Kidney (tissue), 14 donors: ENCODE results near the gene TMEM253. TPM values are rescaled to one million over a fixed set of nuclear protein-coding genes. Genes with fewer than 3 reads are reported as not detected.

Source experiments
- DNase-seq, 5 donors: peaks; one replicate each; pipeline ENCODE4 v3.0.0-alpha.2; 2013 to 2020
- FAIRE-seq: peaks from 2 replicates; lab custom pipeline; 2012; peaks lifted over from hg19 to GRCh38; lab: Jason Lieb, UNC
- H3K27ac ChIP-seq, 2 donors: one replicate each; pipeline ENCODE4 v1.7.0; 2013; ENCODE audit warnings: low read depth in 2 of 2, low read length in 2 of 2, inconsistent platforms in 1 of 2
- H3K27me3 ChIP-seq: one replicate; pipeline ENCODE4 v1.7.1; 2013; ENCODE audit warnings: low read length, inconsistent platforms; ENCODE audit not compliant: control insufficient read depth, insufficient read depth
- H3K36me3 ChIP-seq, 3 donors: one replicate each; pipeline versions ENCODE4 v1.7.0 to v1.7.1; 2013; ENCODE audit warnings: low read length in 3 of 3, control low read depth in 1 of 3, inconsistent platforms in 1 of 3; ENCODE audit not compliant: insufficient read depth in 3 of 3, control insufficient read depth in 2 of 3
- H3K4me1 ChIP-seq, 3 donors: one replicate each; pipeline versions ENCODE4 v1.7.0 to v1.7.1; 2013; ENCODE audit warnings: low read length in 3 of 3, inconsistent platforms in 1 of 3, low read depth in 1 of 3; ENCODE audit not compliant: control insufficient read depth in 2 of 3, insufficient read depth in 2 of 3
- H3K4me3 ChIP-seq, 3 donors: one replicate each; pipeline versions ENCODE4 v1.7.0 to v1.8.1; 2013; ENCODE audit warnings: low read length in 3 of 3, control low read depth in 1 of 3, inconsistent platforms in 1 of 3
- H3K9ac ChIP-seq, 3 donors: one replicate each; pipeline versions ENCODE4 v1.7.0 to v1.7.1; 2013; ENCODE audit warnings: low read length in 3 of 3, control low read depth in 1 of 3, inconsistent platforms in 1 of 3
- H3K9me3 ChIP-seq, 3 donors: one replicate each; pipeline versions ENCODE4 v1.7.0 to v1.7.1; 2013; ENCODE audit warnings: low read length in 3 of 3, control low read depth in 1 of 3, inconsistent platforms in 1 of 3; ENCODE audit not compliant: control insufficient read depth in 2 of 3, insufficient read depth in 1 of 3
- intact Hi-C: fragments of 100-400 bp; cut with DNase I; formaldehyde crosslinking; loops from one replicate; pipeline ENCODE4 v1.11.1; 2022
- polyA plus RNA-seq: library from polyadenylated mRNA; stranded (reverse); fragments of 350-450 nt; fragmentation: Illumina TruSeq; extraction: RNeasy Lipid Tissue Mini Kit (QIAGEN cat#74804); gene quantifications from one replicate; pipeline ENCODE4 v1.2.3, GENCODE V29; 2014; ENCODE audit warnings: low read depth, low replicate concordance; ENCODE audit not compliant: insufficient read depth
- total RNA-seq: library from RNA; stranded (reverse); fragmentation: NEBNext Ultra II Directional; extraction: Animal tissue kit (Norgen Biotek cat#: 25700); gene quantifications from one replicate; pipeline ENCODE4 v1.2.1, GENCODE V29; 2021
- TF ChIP-seq, protein P1 (sequence below): IDR thresholded peaks from 3 replicates; pipeline ENCODE4 v1.5.1; 2012; ENCODE audit warnings: mild to moderate bottlenecking, moderate library complexity, borderline replicate concordance; ENCODE audit not compliant: insufficient read depth; ENCODE audit errors: extremely low read depth
- donor health status: control.
- donor health status: control.
- donor health status: control.
- donor health status: control.
- donor health status: control.
- donor health status: DM: yes; HTN: yes; CAD: no.
- donor health status: Normal renal cell carcinoma (clear cell type).

TMEM253 gene
- total and polyA plus RNA-seq, 2 donors from 2014 or later: 0.41 to 0.43 TPM

DNA sequence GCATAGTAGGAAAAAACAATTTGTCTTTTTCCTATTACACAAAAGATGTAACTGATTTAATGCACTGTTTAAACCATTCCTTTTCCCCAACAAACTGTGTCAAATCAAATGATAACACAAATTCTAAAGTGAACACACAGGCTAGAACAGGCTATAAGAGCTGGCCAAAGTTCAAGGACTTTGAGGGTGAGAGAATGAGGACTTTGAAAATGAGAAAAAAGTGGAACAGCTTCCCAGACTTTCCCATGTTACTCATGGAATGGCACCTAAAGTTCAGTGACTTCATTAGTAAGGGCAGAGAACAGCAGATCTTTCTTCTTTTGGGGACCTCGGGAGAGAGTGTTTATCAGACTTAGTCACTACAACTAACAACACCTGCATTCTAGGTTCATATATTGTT is 22.6 kb downstream of the TMEM253 start:
- intact Hi-C loops: no loop called here
- Histone ChIP-seq H3K4me3 (no peak overlapping the region), H3K27me3 (no peaks in the 10 kb centered on the region), H3K9me3 (no peaks in the 10 kb centered on the region), H3K27ac (no peak overlapping the region), H3K9ac (no peak overlapping the region), H3K36me3 (no peaks in the 10 kb centered on the region), H3K4me1 (no peaks in the 10 kb centered on the region)
- TF ChIP-seq, protein P1, sequence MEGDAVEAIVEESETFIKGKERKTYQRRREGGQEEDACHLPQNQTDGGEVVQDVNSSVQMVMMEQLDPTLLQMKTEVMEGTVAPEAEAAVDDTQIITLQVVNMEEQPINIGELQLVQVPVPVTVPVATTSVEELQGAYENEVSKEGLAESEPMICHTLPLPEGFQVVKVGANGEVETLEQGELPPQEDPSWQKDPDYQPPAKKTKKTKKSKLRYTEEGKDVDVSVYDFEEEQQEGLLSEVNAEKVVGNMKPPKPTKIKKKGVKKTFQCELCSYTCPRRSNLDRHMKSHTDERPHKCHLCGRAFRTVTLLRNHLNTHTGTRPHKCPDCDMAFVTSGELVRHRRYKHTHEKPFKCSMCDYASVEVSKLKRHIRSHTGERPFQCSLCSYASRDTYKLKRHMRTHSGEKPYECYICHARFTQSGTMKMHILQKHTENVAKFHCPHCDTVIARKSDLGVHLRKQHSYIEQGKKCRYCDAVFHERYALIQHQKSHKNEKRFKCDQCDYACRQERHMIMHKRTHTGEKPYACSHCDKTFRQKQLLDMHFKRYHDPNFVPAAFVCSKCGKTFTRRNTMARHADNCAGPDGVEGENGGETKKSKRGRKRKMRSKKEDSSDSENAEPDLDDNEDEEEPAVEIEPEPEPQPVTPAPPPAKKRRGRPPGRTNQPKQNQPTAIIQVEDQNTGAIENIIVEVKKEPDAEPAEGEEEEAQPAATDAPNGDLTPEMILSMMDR: no peak
- DNase-seq (no peak), FAIRE-seq (no peak)

DNA sequence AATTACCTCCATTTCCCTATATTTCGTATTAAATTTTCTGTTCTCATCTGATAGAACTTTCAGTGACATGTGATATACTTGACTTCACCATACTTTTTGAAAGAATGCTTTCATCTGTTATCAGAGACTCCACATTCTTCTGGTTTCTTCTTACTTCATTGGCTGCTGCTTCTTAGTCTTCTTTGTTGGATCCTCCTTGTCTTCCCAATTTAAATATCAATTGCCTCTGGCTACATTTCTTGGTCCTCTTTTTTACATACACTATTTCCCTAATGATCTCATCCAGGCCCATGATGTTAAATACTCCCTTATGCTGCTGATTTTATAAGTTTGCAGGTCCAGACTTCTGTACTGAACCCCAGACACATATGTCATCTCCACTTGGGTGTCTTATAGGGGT is 33.0 kb downstream of the TMEM253 start:
- FAIRE-seq: no peak
- H3K27me3 ChIP-seq: no peaks in the 10 kb centered on the region
- TF ChIP-seq, protein P1: no peak
- intact Hi-C loops: no loop called here
- no peak overlapping the region for H3K27ac ChIP-seq
- no peak for DNase-seq
- no peaks in the 10 kb centered on the region for H3K36me3 ChIP-seq
- no peak overlapping the region for H3K4me3 ChIP-seq
- H3K9me3 ChIP-seq: no peaks in the 10 kb centered on the region
- no peaks in the 10 kb centered on the region for H3K4me1 ChIP-seq
- H3K9ac ChIP-seq: no peak overlapping the region

DNA sequence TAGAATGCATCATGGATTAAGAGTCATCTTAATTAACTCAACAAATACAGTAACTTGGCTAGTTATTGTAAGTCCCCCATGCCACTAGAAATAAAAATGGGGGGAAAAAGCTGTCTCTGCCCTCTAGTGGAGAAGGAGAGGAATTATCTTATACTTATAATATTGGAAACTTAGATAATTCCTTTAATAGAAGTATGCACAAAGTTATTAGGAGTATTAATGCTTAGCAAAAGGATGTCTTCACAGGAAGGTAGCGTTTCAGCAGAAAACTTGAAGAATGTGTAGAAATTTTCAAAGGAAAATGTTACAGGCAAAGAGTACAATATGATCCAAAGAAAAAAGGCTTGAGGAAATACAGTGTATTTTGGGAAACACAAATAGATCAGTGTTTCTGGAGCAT is 35.2 kb downstream of the TMEM253 start:
- H3K36me3 ChIP-seq: no peaks in the 10 kb centered on the region
- TF ChIP-seq, protein P1: peak; percentile 14
- no peak overlapping the region for H3K27ac ChIP-seq
- no peaks in the 10 kb centered on the region for H3K9me3 ChIP-seq
- H3K4me3 ChIP-seq: no peak overlapping the region
- H3K9ac ChIP-seq: no peak overlapping the region
- DNase-seq (peak in 1 of 5 donors; percentile 14), FAIRE-seq (no peak)
- intact Hi-C loops: no loop called here
- no peaks in the 10 kb centered on the region for H3K4me1 ChIP-seq
- H3K27me3 ChIP-seq: no peaks in the 10 kb centered on the region

DNA sequence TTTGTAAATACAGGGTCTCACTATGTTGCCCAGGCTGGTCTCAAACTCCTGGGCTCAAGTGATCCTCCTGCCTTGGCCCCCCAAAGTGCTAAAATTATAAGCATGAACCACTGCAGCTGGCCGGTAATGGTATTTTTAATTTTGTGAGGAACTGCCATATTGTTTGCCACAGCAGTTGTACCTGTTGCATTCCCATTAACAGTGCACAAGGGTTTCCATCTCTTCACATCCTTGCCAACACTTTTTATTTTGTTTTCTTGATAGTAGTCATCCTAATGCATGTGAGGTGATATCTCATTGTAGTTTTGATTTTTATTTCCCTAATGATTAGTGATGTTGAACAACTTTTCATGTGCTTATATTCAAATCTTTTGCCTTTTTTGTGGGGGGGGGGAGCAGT is 41.5 kb downstream of the TMEM253 start:
- Histone ChIP-seq H3K27ac (no peak overlapping the region), H3K9ac (no peak overlapping the region), H3K27me3 (no peaks in the 10 kb centered on the region), H3K4me3 (no peak overlapping the region), H3K9me3 (peaks cover 0 to 7% (median 0%) of the 10 kb centered on the region in 3 donors), H3K4me1 (no peaks in the 10 kb centered on the region), H3K36me3 (no peaks in the 10 kb centered on the region)
- no peak for DNase-seq
- TF ChIP-seq, protein P1: no peak
- intact Hi-C loops: no loop called here
- FAIRE-seq: no peak
